Endothelial cell of umbilical vein (primary cell): Measurements from ENCODE around the gene THY1. TPM values are rescaled to one million over a fixed set of nuclear protein-coding genes. Genes with fewer than 3 reads are reported as not detected.

Source experiments
- BruUV-seq: library from RNA; stranded (reverse); fragments of 400-500 nt; replicated peaks from 2 replicates; lab custom pipeline; 2021; lab: Mats Ljungman, UMichigan
- CTCF ChIA-PET: fragments of 300-600, 350-600 bp; sonication (Branson Sonifier 250); formaldehyde crosslinking; loops from one replicate; lab custom pipeline; 2021; ENCODE audit warnings: antibody characterized with exemption, inconsistent platforms; lab: Charles Lee
- POLR2A ChIA-PET: fragments of 300-600, 350-600 bp; sonication (Branson Sonifier 250); formaldehyde crosslinking; loops from one replicate; lab custom pipeline; 2021; ENCODE audit warnings: antibody characterized with exemption, inconsistent platforms; lab: Charles Lee
- DNase-seq: peaks from one replicate; pipeline ENCODE4 v3.0.0-alpha.2; 2011; ENCODE audit warnings: low read depth, low spot score
- FAIRE-seq: peaks from 2 replicates; lab custom pipeline; 2011; peaks lifted over from hg19 to GRCh38; lab: Jason Lieb, UNC
- H2AFZ ChIP-seq: 2 replicates; pipeline ENCODE4 v1.6.0; 2012; ENCODE audit warnings: low read depth, low read length, control low read depth, inconsistent platforms
- H3K27ac ChIP-seq: 2 replicates; pipeline ENCODE4 v1.5.1; 2011; ENCODE audit warnings: low read depth, mild to moderate bottlenecking, control low read depth, low read length, moderate library complexity; ENCODE audit not compliant: insufficient read depth
- H3K27me3 ChIP-seq, 2 experiments: 2 replicates each; pipeline versions ENCODE4 v1.6.0 to v1.6.1; 2011; ENCODE audit warnings: low read length in 2 of 2, mixed read lengths in 1 of 2; ENCODE audit not compliant: control insufficient read depth in 2 of 2, insufficient read depth in 2 of 2
- H3K36me3 ChIP-seq, 2 experiments: 2 replicates in 1 of 2; 3 replicates in 1 of 2; pipeline ENCODE4 v1.5.1; 2011; ENCODE audit warnings: low read length in 2 of 2, mild to moderate bottlenecking in 1 of 2, moderate library complexity in 1 of 2; ENCODE audit not compliant: control insufficient read depth in 2 of 2, insufficient read depth in 2 of 2; ENCODE audit errors: extremely low read depth in 1 of 2
- H3K4me1 ChIP-seq: 3 replicates; pipeline ENCODE4 v1.5.1; 2011; ENCODE audit warnings: mild to moderate bottlenecking, low read length; ENCODE audit not compliant: control insufficient read depth, insufficient read depth; ENCODE audit errors: extremely low read depth
- H3K4me2 ChIP-seq: 2 replicates; pipeline ENCODE4 v1.6.1; 2011; ENCODE audit warnings: low read length, control low read depth, mixed read lengths; ENCODE audit not compliant: insufficient read depth
- H3K4me3 ChIP-seq, 3 experiments: fragments of 200-600 bp in 1 of 3; sonication (generic), shearing (Covaris generic) in 1 of 3; replicated peaks in 1 of 3; 2 replicates each; pipeline ENCODE4 v1.5.1; 2011 to 2016; ENCODE audit warnings: control low read depth in 3 of 3, low read length in 3 of 3, mild to moderate bottlenecking in 2 of 3, inconsistent platforms in 1 of 3, low read depth in 1 of 3, moderate library complexity in 1 of 3; ENCODE audit not compliant: insufficient read depth in 1 of 3
- H3K79me2 ChIP-seq: 2 replicates; pipeline ENCODE4 v1.6.0; 2012; ENCODE audit warnings: low read length, inconsistent platforms; ENCODE audit not compliant: control insufficient read depth, insufficient read depth
- H3K9ac ChIP-seq: replicated peaks from 2 replicates; pipeline ENCODE3; 2011; ENCODE audit warnings: low read length, control low read depth; ENCODE audit not compliant: insufficient read depth; ENCODE audit errors: extremely low read depth
- H3K9me1 ChIP-seq: replicated peaks from 3 replicates; pipeline ENCODE4 v1.6.0; 2011; ENCODE audit warnings: mild to moderate bottlenecking, low read length; ENCODE audit not compliant: control insufficient read depth, insufficient read depth; ENCODE audit errors: extremely low read depth
- H3K9me3 ChIP-seq: replicated peaks from 2 replicates; pipeline ENCODE4 v1.5.1; 2012; ENCODE audit warnings: low read length, inconsistent platforms; ENCODE audit not compliant: control insufficient read depth, insufficient read depth
- H4K20me1 ChIP-seq: replicated peaks from 2 replicates; pipeline ENCODE3; 2011; ENCODE audit warnings: mild to moderate bottlenecking, low read length; ENCODE audit not compliant: control insufficient read depth, insufficient read depth; ENCODE audit errors: extremely low read depth
- CTCF ChIP-seq, 2 donors: IDR thresholded peaks; 1 replicate in 1 of 2; 2 replicates in 1 of 2; pipeline ENCODE4 v1.5.1; 2011; ENCODE audit warnings: low read length in 2 of 2, mild to moderate bottlenecking in 2 of 2, moderate library complexity in 2 of 2, control low read depth in 1 of 2, inconsistent platforms in 1 of 2, low read depth in 1 of 2; ENCODE audit not compliant: insufficient read depth in 1 of 2; ENCODE audit errors: extremely low read depth in 1 of 2
- EZH2 ChIP-seq: IDR thresholded peaks from 2 replicates; pipeline ENCODE4 v1.6.1; 2012; ENCODE audit warnings: borderline replicate concordance, low read depth, mild to moderate bottlenecking, moderate library complexity, low read length, inconsistent platforms; ENCODE audit not compliant: severe bottlenecking
- FOS ChIP-seq: IDR thresholded peaks from 2 replicates; pipeline ENCODE4 v1.6.1; 2011; ENCODE audit warnings: mild to moderate bottlenecking, low read length, moderate library complexity, borderline replicate concordance; ENCODE audit not compliant: insufficient read depth
- GATA2 ChIP-seq: IDR thresholded peaks from 2 replicates; pipeline ENCODE4 v1.7.0; 2011; ENCODE audit warnings: low read depth, mild to moderate bottlenecking, moderate library complexity, mixed read lengths, low read length; ENCODE audit not compliant: insufficient read length, insufficient read depth
- JUN ChIP-seq: IDR thresholded peaks from 2 replicates; pipeline ENCODE4 v1.6.1; 2011; ENCODE audit warnings: borderline replicate concordance, low read depth; ENCODE audit not compliant: insufficient read length, insufficient read depth
- MAX ChIP-seq: IDR thresholded peaks from 2 replicates; pipeline ENCODE4 v1.6.1; 2011; ENCODE audit not compliant: insufficient read depth, insufficient read length
- MYC ChIP-seq: IDR thresholded peaks from one replicate; pipeline ENCODE4 v1.6.1; 2011; ENCODE audit warnings: mild to moderate bottlenecking, low read depth, low read length
- POLR2A ChIP-seq: IDR thresholded peaks from 2 replicates; pipeline ENCODE4 v1.6.1; 2012; ENCODE audit warnings: low read depth, mild to moderate bottlenecking, control low read depth, low read length
- POLR2AphosphoS5 ChIP-seq: IDR thresholded peaks from 2 replicates; pipeline ENCODE4 v1.6.1; 2012; ENCODE audit warnings: low read depth, mild to moderate bottlenecking, control low read depth, low read length, moderate library complexity; ENCODE audit not compliant: insufficient read depth
- dilution Hi-C: fragments of 300-500 bp; cut with MboI; formaldehyde crosslinking; loops from one replicate; pipeline ENCODE4 v1.15.0; 2019; ENCODE audit warnings: low sequenced_read_pairs; ENCODE audit not compliant: extremely low pct_ligation_motif_present
- intact Hi-C: fragments of 100-400 bp; cut with micrococcal nuclease; formaldehyde crosslinking; loops from one replicate; pipeline ENCODE4 v1.10.0; 2022
- polyA plus RNA-seq, 4 experiments: library from polyadenylated mRNA; depleted of rRNA in 3 of 4; stranded (reverse) in 3 of 4; unstranded in 1 of 4; fragments of >200 nt; gene quantifications; 2 replicates each; pipeline versions ENCODE4 v1.2.1 to v1.2.3, GENCODE V29; 2011 to 2012; ENCODE audit warnings: missing spikeins in 1 of 4
- total RNA-seq: library from RNA; stranded (reverse); gene quantifications from 2 replicates; pipeline ENCODE4 v1.2.3, GENCODE V29; 2021

Gene THY1
- total and polyA plus RNA-seq, 2 donors (not counting 3 experiments of a cell fraction or from before 2014, with no cell fraction given): 0.75 to 1.4 TPM

GRCh38 chr11:119461229-119461963, 38.4 kb upstream of the THY1 start:
- no TSS peak for BruUV-seq
- DNase-seq (no peak), FAIRE-seq (no peak)
- H3K27me3 ChIP-seq: peaks cover 0 to 4% of the 10 kb centered on the region in 2 experiments
- H3K4me1 ChIP-seq: no peaks in the 10 kb centered on the region
- H3K9me1 ChIP-seq: no peaks in the 10 kb centered on the region
- CTCF ChIA-PET: interaction anchor here (1.3 kb wide), 1 partner anchor 13 kb away, joined by 5 read pairs; no protein-coding TSS in a partner anchor
- H3K9me3 ChIP-seq: no peaks in the 10 kb centered on the region
- no peak overlapping the region for H3K4me3 ChIP-seq
- no peak overlapping the region for H2AFZ ChIP-seq
- no peaks in the 10 kb centered on the region for H4K20me1 ChIP-seq
- H3K36me3 ChIP-seq: no peaks in the 10 kb centered on the region
- no peak overlapping the region for H3K27ac ChIP-seq
- no peaks in the 10 kb centered on the region for H3K79me2 ChIP-seq
- TF ChIP-seq MAX: no peak
- peak; percentile 6 for TF ChIP-seq GATA2
- no peak overlapping the region for H3K9ac ChIP-seq
- no peak overlapping the region for H3K4me2 ChIP-seq
- POLR2A ChIA-PET: no interaction called here
- intact Hi-C loops (loop anchor here (10.0 kb wide), 1 partner anchor 307 kb away; no protein-coding TSS in a partner anchor), dilution Hi-C loops (no loop called here)

- no peaks in the 10 kb centered on the region for H4K20me1 ChIP-seq
- H2AFZ ChIP-seq: no peak overlapping the region
- no peaks in the 10 kb centered on the region for H3K36me3 ChIP-seq
- no peak overlapping the region for H3K9ac ChIP-seq
- H3K9me1 ChIP-seq: no peaks in the 10 kb centered on the region
- dilution Hi-C loops (no loop called here), intact Hi-C loops (loop anchor here (10.0 kb wide), 1 partner anchor 306 kb away; no protein-coding TSS in a partner anchor)
- no TSS peak for BruUV-seq
- FAIRE-seq (no peak), DNase-seq (no peak)
- no peaks in the 10 kb centered on the region for H3K9me3 ChIP-seq
- ChIA-PET CTCF (no interaction called here), POLR2A (no interaction called here)
- H3K4me1 ChIP-seq: no peaks in the 10 kb centered on the region
- TF ChIP-seq EZH2 (no peak), POLR2AphosphoS5 (no peak), FOS (no peak), POLR2A (no peak), GATA2 (no peak), CTCF (IDR thresholded peaks at IDR 0.05; ENCODE audit: extremely low read depth in 1 of 2, insufficient read depth in 1 of 2, low read depth in 1 of 2, low read length in 2 of 2) (no peak), JUN (no peak), MYC (no peak), MAX (no peak)
- H3K4me3 ChIP-seq: no peak overlapping the region
- H3K27ac ChIP-seq: no peak overlapping the region
- no peaks in the 10 kb centered on the region for H3K79me2 ChIP-seq
- H3K4me2 ChIP-seq: no peak overlapping the region
- peaks cover 0 to 2% of the 10 kb centered on the region in 2 experiments for H3K27me3 ChIP-seq
Observed at GRCh38 chr11:119460582-119460981, 37.6 kb upstream of the THY1 start.
